ENCODE results near the gene SRGAP3.

Gene SRGAP3

DNA sequence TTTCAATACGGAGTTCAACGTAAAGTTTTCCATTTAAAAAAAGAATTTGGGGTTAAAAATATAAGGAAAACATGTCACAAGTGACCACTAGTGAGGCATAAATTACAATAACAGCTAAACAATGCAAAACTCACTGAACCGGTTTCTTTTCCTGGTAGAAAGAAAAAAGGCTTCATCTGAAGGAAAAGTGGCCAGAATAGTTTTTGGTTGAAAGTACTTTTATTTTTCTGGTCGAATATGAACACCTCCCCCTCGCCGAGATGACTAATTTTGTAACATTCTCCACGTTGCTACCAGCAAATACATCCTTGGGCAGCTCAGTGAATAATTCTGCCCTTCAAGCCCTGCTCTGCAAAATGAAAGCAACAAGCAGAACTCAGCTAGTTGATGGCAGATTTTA lies 3.9 kb upstream of the SRGAP3 start:
- no peak for DNase-seq (ENCODE audit: low spot score)

DNA sequence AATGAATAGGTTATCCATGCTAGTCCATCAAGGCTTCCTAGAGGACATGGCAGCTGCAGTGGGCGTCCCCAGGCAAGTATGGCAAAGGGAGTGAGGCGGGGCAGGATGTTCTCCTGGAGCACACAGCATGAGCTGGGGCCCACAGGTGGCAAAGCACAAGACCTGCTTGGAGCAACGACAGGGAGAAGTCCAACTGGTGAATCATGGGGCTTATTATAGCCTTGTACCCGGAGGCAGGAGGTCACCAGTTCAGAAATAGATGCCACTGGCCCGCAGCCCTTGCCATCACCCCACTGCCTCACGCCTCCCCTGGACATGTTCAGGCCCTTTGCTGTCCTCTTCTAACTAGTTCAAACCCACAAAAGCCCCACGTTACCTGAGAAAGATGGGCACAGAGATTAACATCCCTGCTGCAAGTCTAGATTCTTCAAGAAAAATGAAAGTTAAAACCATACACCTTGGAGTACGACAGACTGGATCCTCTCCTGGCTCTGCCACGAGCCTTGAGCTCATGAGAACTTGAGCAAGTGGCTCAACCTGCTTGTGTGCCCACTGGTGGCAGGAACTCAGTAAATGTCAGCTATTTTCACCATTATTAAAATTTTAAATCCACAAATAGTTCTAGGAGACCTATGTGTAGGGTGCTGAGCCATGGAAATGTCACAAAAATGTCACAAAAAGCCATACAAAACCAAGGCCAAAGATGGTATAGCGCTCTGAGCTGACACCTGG lies 1.8 kb upstream of the SRGAP3 start:
- DNase-seq (ENCODE audit: low spot score) = no peak

DNA sequence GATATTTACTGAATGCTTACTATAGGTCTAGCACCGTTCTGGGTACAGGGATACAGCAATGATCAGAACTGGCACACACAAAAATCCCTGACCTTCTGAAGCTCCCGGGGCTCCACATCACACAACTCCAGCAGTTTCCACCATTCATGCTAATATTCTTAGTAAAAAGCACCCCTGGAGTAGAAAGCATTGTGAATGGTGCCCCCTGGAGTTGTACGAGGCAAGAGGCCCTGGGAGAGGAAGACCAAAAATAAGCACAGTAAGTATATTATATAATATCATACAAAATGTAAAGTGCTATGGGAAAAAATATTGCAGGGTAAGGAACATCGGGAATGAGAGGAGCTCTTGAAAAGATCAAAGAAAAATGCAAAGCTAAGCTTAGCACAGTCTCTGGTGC lies 790 bp upstream of the SRGAP3 start:
- no peak for DNase-seq (ENCODE audit: low spot score)

DNA sequence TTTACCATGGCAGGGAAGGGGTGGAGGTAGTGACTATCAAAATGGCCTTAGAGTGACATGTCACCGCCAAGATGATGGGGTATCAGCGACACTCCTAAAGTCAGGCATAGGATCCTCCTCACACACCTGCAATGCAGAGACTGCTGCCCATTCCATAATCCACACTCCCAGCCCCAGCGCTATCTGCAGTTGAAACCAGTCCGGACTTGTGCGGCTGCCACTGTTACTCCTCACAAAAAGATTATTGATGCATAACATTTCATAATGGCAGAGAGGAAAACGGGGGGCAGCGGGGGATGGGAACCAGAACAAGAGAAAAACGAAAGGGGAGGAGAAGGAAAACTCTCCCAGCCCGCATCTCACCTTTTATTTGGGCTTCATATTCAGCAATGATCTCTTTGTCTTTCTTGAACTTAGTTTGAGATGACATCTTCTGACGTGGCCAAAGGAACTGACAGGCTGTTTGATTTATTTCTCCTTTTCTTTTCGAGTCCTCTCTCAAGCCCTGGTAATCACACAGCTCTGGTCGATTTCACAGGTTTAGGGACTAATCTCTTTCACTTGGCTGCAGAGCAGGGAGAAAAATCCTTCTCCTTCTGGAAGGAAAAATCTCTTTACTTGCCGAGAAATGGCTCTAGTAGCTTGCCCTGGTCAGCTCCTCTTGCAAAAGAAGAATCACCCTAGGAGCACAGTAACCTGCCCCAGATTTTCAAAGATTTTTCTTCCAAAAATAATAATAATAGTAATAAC lies 749 bp downstream of the SRGAP3 start:
- no peak for DNase-seq (ENCODE audit: low spot score)

DNA sequence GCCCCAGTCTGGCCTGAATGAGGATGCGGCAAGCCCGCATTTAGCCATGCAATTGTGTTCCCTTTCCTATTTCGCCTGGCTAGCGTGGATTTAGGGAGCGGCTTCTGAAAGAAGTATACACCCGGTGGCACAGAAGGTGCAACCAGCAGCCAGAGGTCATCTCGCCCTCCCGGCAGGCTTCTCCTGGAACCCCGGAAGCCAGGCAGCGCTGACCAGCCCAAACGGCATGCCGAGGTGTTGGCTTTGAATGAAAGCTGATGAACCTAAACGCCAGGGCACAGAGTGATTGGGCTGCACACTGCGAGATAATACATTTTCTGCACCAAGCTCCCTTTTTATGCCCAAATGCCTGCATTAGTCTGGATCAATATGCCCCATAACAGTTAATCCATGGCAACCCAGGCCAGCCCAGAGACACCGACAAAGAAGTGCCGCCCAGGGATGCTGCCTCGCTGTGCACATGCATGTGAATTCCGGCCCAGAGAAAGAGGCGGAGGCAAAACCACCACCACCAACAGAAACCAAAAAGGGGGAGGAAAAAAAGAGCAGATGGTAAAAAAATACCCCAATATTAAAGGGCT lies 1.4 kb downstream of the SRGAP3 start:
- no peak for DNase-seq (ENCODE audit: low spot score)

DNA sequence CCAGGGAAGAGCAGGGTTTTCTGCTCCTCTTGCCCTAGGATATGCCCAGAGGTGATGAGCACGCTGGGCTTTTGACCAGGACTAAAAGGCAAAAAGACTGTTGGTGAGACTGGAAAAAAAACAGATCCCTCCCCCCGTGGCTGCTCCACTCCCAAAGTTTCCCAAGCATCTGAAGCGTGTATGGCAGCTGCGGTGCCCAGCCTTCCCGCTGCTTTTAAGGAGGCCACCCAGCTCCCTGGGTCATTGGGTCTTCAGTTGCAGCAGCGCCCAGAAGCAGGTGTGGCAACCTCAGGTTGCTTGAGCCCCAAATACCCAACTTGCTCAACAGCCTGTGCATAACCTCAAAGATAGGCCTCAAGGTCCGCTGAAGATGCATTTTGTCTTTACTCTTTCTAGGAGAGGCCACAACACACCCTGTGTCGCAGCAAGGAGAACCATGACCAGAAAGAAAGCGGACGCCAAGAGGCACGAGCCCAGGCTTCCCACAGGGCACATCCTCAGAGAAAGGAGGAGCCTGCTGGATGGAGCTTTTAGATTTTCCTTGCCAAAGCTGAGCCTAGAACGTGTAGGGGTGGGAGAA lies 2.0 kb downstream of the SRGAP3 start:
- DNase-seq (ENCODE audit: low spot score) = no peak

DNA sequence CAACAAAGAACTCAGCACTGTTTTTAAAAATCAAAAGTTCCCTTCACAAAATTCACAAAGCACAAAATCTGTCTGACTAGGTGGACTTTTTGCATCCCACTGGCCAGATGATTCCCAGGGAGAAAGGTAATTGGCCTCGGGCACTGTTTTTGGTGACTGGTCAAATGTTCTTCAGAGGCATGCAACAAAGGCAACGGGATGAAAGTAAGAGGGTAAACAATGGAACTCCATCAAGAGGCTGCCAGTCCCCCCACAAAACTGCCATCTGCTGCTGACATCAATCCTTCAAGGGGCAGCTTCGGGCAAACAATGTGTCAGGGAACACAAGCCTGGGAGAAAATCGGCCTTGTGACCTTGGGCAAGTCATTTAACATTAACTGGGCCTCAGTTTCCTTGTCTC lies 3.3 kb downstream of the SRGAP3 start:
- DNase-seq (ENCODE audit: low spot score) = no peak

DNA sequence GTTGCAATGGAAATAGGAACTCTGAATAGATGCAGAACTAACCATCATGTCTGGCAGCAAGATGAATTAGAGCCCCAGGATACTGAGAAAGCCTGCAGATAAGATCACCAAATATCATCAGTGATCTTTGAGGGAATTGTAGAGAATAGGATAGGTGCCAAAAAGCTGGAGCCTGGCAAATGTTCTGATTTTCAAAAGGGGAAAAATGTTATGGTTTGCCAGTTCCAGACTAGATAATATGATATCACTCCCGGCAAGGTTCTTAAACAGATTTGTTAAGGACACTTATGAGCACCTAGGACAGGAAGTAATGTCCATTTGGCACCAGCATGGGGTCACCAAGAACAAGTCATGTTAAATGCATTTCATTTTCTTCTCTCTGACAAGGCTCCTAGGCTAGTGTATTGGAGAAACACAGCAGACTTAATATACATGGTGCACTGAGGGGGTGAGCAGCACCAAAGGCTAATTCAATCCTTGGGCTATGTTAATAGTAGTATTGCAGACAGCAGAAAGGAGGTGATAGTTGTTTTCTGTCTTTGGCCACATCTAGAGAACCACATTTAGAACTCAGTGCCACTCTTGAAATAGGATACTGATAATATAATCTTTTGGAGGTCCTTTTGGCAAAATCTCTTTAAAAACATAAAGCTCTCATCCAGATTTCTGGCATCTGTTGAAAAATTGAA lies 4.8 kb downstream of the SRGAP3 start:
- no peak for DNase-seq (ENCODE audit: low spot score)

DNA sequence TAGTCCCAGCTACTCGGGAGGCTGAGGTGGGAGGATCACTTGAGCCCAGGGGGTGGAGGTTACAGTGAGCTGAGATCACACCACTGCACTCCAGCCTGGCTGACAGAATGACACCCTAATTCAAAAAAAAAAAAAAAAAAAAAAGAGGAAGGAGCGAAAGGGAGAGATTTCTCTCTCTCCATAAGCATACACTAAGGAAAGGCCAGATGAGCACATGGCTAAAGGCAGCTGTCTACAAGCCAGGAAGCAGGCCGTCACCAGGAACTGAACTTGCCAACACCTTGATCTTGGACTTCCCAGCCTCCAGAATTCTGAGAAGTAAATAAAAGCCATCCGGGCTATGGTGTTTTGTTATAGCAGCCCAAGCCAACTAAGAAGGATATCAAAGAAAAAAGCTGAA lies 7.5 kb downstream of the SRGAP3 start:
- DNase-seq (ENCODE audit: low spot score) = no peak

DNA sequence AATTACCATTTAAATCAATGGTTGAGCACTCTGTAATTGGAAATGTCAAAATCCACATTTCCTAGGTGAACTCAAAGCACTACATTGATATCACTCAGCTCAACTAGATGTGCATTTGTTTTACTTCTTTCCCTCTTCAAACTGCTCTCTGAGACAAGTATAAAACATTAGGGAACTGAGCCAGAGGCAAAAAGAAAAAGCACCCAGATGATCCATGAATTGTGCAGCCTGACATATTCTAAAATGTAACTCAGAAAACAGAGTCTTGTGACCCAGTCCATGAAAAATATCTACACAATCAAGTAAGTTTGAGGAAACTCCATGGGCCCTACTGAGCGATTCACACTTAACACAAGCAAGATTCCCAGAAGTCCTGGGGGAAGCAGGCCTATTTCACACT lies 9.8 kb downstream of the SRGAP3 start:
- DNase-seq (ENCODE audit: low spot score) = no peak

DNA sequence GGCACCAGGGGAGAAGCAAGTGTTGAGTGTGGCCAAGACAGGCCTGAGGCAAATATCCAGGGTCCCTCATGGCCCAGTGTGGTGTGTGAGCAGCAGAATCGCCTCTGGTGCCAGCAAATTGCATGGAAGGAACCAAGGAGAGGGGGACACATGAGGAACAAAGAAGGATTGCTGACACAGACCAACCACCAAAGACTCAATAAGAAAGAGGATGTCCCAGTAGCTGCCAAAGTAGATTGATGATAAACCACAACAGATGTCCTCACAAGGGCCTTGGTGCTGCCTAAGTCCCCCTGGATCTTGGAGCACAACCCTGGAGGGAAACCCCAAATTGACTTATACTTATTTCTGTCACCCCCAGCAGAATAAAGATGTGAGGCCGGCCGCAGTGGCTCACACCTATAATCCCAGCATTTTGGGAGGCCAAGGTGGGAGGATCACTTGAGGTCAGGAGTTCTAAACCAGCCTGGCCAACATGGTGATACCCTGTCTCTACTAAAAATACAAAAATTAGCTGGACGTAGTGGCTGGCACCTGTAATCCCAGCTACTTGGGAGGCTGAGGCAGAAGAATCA lies 10.6 kb downstream of the SRGAP3 start:
- no peak for DNase-seq (ENCODE audit: low spot score)

DNA sequence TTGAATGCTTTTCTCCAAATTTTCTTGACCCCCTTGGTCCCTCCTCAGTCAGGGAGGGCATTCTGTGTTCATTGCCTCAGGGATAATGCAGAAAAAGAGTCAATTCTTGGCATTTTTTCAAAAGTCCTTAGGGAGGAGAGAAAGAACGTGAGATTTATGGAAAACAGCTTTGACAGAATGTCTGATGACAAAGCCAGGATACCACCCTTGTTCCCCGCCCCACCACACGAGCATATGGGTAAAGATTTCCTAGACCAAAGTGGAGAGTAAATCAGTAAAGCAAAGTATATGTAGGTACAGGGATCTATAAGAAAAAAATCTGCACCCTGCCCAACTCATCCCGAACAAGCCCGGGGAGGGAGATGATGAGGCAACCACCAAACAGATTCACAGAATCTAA lies 11.2 kb downstream of the SRGAP3 start:
- no peak for DNase-seq (ENCODE audit: low spot score)

DNA sequence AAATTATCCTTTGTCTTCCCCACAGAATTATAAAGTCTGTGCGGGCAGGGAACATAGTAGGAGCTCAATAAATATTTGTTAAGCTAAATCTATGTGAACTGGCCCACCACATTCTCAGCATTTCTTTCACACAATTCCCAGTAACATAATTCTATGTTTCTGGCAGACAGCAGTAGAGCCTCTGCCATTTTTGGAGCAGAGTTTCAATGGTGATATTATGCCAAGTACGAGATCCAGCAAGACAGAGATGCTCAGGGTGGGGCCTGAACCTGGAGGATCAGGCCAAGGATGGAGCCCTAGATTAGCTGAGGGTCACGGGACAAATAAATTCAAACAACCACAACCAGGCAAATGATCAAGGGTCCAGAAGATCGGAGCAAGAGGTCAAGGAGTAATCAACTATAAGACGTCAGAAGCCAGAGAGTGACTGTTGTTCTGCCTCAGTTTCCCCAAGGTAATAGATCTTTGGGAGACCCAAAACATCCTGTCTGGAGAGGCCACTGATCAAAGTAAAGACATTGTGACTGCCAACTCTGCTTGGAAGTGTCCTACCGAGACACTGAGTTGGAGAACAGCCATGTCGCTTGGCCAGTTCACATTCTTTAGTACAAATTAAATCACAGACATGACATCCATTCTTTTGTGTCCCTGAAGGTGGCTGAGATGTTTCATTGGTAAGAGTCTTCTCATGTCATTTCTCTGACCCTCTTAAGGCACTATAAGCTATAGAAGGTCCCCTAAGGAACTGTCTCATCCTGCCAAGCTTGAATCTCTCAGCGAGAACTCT lies 15.4 kb downstream of the SRGAP3 start:
- DNase-seq (ENCODE audit: low spot score) = no peak

DNA sequence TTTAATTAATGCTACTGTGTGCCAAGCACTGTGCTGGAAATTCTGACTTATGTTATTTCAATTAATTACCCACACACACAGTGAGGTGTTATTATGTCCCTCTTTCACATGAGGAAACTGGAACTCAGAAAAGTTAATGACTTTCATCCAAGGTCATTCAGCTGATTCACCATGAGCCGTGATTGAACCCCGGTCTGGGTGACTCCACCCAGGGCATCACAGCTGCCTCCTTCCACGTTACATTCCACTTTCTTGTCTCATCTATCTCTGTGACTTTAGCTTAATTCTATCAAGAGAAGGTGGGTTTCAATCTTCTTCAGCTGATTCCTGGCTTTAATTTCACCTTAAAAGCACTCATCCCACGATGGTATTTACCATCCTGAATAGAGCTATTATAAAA lies 16.3 kb downstream of the SRGAP3 start:
- no peak for DNase-seq (ENCODE audit: low spot score)

DNA sequence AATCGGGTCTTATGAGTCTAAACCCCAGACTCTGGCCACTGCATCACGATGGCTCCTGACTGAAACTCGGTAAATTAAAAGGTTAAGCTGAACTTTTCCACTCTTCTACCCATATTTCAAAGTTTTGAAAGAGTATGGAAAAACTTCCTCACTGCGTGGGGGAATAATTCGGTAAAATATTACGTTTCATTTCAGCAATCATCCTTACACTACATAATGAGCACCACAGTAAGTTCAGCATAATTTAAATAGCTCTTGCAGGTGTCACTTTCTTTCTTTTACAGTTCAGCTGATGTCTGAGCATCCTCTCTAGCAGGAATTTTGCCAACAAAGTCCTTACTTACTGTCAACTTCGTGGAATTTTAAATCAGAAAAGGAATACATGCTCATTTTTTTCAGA lies 17.5 kb downstream of the SRGAP3 start:
- DNase-seq (ENCODE audit: low spot score) = no peak

DNA sequence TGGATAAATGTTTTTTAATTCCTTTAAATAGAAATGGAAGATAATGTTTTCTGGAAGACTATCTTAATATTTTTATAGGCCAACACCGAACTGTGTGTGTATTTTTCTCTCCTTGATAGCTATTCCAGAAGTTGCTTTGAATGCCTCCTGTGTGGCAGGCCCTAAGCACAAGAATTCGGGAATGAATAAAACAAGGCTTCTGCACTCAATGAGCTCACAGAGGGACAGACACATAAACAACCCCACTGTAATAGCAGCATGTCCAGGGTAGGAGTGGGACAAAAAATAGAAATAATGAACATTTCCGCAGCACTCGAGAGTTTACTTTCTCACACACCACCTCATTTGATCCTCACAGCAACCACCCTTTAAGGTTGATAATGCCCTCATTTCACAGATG lies 18.0 kb downstream of the SRGAP3 start:
- DNase-seq (ENCODE audit: low spot score) = no peak

DNA sequence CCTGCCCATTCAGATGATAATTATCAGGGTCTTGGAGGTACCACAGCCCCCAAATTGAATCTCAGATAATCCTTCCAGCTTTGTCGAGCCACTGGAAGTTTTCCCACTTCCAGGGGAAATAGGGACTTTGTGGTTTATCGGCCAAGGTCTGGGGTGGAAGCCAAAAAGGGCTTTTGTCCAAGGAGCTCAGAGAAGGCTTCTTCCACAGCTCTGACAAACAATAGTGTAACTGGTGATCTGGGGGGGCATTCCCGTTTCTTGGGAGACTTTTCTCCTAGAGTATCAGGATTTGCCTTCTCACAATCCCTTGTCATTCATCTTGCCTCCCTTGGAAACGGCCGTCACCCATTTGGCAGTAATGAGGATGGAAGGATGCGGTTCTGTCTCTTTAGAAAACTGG lies 18.4 kb downstream of the SRGAP3 start:
- DNase-seq (ENCODE audit: low spot score) = no peak

DNA sequence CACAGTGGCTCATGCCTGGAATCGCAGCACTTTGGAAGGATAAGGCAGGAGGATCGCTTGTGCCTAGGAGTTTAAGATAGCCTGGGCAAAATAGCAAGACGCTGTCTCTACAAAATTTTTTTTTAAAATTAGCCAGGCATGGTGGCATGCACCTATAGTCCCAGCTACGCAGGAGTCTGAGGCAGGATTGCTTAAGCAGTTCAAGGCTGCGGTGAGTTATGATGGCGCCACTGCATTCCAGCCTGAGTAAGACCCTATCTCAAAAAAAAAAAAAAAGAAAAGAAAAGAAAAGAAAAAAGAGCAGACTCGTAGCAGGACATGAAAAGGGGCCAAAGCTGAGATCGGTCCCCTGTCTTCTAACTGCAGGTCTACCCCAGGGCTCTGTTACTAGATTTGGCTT lies 18.9 kb downstream of the SRGAP3 start:
- no peak for DNase-seq (ENCODE audit: low spot score)

DNA sequence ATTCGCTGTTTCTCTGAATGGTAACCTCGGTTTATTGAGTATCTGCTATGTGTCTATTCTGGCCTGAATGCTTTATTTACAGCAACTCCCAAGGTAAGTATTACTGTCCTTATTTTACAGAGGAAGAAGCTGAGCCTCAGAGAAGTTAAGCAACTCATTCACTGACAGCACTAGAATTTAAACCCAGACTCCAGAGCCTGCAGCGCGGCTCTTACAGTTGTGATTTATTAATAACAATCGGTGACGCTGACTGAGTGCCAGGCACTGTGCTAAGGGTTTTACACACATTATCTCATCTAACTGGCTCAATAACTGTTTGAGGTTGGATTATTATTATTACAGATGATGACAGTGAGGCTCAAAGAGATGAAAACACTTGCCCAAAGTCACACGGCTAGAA lies 19.6 kb downstream of the SRGAP3 start:
- DNase-seq (ENCODE audit: low spot score) = no peak

DNA sequence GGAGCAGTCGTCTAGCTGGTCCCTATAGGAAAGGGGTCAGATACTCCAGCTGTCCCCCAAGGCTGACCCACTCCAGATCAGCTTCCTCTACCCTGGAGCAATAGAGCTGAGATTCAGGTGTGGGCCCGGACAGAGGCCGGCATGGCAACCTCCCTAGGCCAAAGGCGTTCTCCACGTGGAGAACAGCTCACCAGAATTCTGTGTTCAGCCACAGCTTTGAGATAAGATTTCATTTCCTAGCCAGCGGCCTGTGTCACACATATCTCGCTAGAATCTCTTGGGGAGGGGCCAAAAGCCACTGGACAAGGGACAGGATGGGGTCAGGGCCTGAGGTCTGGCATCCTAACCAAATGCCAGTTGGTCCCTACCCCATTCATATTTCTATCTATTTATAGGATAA lies 20.1 kb downstream of the SRGAP3 start:
- DNase-seq (ENCODE audit: low spot score) = no peak

DNA sequence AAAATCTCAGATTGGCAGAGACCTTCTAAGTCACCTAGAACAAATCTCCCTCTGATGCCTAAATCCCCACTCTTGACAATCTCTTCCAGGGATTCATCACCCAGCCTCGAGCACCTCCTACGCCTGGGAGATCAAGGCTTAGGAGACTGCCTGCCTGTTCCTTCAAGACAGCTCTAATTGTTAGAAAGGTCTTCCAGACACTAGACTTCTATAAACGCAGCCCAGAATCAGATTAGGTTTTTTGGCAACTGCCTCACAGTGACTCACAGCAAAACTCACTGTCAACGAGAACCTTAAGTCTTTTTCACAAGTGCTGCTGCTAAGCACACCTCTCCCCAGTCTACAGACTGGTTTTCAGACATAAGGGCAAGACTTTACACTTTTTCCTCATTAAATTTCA lies 23.1 kb downstream of the SRGAP3 start:
- no peak for DNase-seq (ENCODE audit: low spot score)

Measured in CD4-positive, alpha-beta T cell treated with Interleukin-15 for 4 hours (primary cell).